Activated T-helper 17 cell treated with anti-CD3 and anti-CD28 coated beads, Interleukin-2, amount 50 U/mL, for 72 hours (primary cell): Measurements from ENCODE around the gene YAP1. TPM values are rescaled to one million over a fixed set of nuclear protein-coding genes. Genes with fewer than 3 reads are reported as not detected.

Experiments used
- ATAC-seq: fragments of 150-1000 bp; cut with Tn5 transposase; replicated peaks from 2 replicates; pipeline ENCODE4 v1.10.0; 2021; ENCODE audit warnings: mild to moderate bottlenecking, moderate library complexity
- H3K27ac Mint-ChIP-seq: one replicate; pipeline ENCODE4 v1.8.0; 2022; ENCODE audit warnings: mixed read lengths
- H3K27me3 Mint-ChIP-seq: one replicate; pipeline ENCODE4 v1.8.0; 2022; ENCODE audit warnings: mixed read lengths
- H3K36me3 Mint-ChIP-seq: one replicate; pipeline ENCODE4 v1.8.0; 2022; ENCODE audit warnings: low read depth, mild to moderate bottlenecking, mixed read lengths
- H3K4me1 Mint-ChIP-seq: one replicate; pipeline ENCODE4 v1.8.0; 2022; ENCODE audit warnings: mixed read lengths
- H3K4me3 Mint-ChIP-seq: one replicate; pipeline ENCODE4 v1.8.0; 2022; ENCODE audit warnings: mild to moderate bottlenecking, mixed read lengths
- H3K9me3 Mint-ChIP-seq: one replicate; pipeline ENCODE4 v1.8.0; 2022; ENCODE audit warnings: mixed read lengths
- total RNA-seq, 2 donors: library from RNA; stranded (reverse); gene quantifications; one replicate each; pipeline ENCODE4 v1.2.3, GENCODE V29; 2022

YAP1 gene
- total RNA-seq, 2 donors from 2014 or later = 0.30 to 0.98 TPM

- H3K4me1 Mint-ChIP-seq = no peaks in the 10 kb centered on the region
- H3K27me3 Mint-ChIP-seq = peaks cover 13% of the 10 kb centered on the region
- no peaks in the 10 kb centered on the region for H3K9me3 Mint-ChIP-seq
- no peak for ATAC-seq
- H3K36me3 Mint-ChIP-seq = no peaks in the 10 kb centered on the region
- H3K4me3 Mint-ChIP-seq = no peak overlapping the region
- H3K27ac Mint-ChIP-seq = no peak overlapping the region
Measured at GRCh38 chr11:102138670-102139069, 28.4 kb downstream of the YAP1 start.

DNA sequence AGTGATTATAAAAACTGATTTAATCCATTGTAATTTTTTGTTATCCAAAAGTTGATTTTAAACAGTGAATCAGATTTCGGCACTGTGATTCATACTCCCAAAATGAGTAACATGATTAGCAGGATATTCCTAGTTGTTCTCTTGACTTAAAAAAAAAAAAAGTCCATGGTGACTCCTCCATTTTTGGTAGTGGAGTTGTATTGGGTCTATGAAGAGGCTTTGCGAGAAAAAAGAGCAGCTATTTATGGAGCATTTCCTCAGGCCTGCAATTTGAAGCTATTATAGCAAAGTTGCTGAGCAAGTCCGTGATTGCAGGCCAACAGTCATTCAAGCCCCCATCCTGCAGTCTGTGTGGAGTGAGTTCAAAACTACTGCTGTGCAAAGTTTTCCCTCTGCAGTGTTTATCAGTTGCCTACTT, 28.8 kb downstream of the YAP1 start:
- no peak for ATAC-seq
- Mint-ChIP-seq H3K36me3 (no peaks in the 10 kb centered on the region), H3K4me3 (no peak overlapping the region), H3K27me3 (peaks cover 10% of the 10 kb centered on the region), H3K27ac (no peak overlapping the region), H3K4me1 (no peaks in the 10 kb centered on the region), H3K9me3 (no peaks in the 10 kb centered on the region)

- H3K4me1 Mint-ChIP-seq = no peaks in the 10 kb centered on the region
- H3K9me3 Mint-ChIP-seq = no peaks in the 10 kb centered on the region
- H3K27me3 Mint-ChIP-seq = peaks cover 16% of the 10 kb centered on the region
- H3K36me3 Mint-ChIP-seq = no peaks in the 10 kb centered on the region
- H3K4me3 Mint-ChIP-seq = no peak overlapping the region
- H3K27ac Mint-ChIP-seq = no peak overlapping the region
- no peak for ATAC-seq
Measured at GRCh38 chr11:102142333-102142732, 32.1 kb downstream of the YAP1 start.

DNA sequence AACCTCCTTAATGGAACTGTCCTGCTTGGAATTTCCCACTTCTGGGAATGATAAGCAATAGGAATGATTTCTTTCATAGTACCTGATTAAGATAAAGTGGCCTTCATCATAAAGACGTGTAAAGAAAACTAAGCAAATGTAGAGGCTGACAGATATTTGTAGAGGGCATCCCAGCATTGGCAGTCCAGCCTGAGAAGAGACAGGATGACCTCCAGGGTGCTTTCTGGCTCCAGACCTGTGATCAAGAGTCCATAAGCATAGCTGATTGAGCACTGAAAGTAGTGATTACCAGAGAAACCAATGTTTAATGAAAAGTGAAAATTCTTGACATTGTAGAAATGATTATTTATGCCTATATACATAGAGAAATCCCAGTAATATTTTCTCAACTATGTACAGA, 33.6 kb downstream of the YAP1 start:
- H3K27me3 Mint-ChIP-seq = peaks cover 15% of the 10 kb centered on the region
- no peaks in the 10 kb centered on the region for H3K4me1 Mint-ChIP-seq
- no peaks in the 10 kb centered on the region for H3K36me3 Mint-ChIP-seq
- H3K9me3 Mint-ChIP-seq = no peaks in the 10 kb centered on the region
- no peak overlapping the region for H3K27ac Mint-ChIP-seq
- no peak overlapping the region for H3K4me3 Mint-ChIP-seq
- ATAC-seq = no peak

DNA sequence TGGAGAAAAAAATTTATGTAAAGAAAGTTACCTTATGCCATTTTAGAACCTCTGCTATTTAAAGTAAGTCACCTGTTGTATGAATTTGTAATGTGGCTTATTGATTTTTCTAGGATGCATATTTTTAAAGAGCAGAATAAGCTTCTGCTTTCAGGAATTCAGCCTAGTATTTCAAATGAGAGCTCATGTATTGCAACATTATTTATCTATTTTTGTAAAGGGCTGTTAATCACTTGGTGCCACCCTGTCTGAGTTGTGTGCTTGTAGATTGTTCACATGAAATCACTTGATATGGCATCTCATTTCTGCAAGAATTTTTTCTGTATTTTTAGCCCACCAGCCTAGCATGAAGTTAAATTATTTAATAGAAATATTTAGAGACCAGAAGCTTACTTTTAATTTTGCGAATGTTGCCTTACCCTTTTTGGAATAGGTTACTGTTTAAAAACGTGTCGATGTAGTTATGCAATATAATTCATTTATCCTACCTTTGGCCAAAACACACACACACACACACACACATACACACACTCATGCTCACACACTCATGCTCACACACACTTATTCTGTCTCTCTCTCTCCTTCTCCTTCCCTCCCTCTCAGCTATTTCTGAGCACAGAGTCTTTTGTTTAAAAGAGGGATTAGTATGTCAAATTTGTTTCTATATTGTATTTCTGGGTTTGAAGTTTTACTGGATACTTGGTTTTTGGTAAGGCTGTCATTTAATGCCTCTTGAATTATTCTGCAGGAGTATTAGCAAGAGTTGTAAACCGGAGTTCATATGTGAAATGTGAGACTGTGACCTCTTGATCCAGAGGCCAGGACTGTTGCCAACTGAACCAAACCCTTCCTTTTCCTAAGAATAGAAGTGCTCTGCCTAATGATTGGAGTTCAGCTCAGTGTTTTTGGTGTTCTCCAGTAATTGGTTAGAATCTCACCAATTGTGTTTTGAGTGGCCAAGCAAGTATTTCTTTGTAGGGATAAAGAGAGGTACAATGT, 34.4 kb downstream of the YAP1 start:
- no peak overlapping the region for H3K4me3 Mint-ChIP-seq
- H3K27ac Mint-ChIP-seq = no peak overlapping the region
- peaks cover 20% of the 10 kb centered on the region for H3K27me3 Mint-ChIP-seq
- no peaks in the 10 kb centered on the region for H3K9me3 Mint-ChIP-seq
- no peak for ATAC-seq
- no peaks in the 10 kb centered on the region for H3K4me1 Mint-ChIP-seq
- no peaks in the 10 kb centered on the region for H3K36me3 Mint-ChIP-seq

DNA sequence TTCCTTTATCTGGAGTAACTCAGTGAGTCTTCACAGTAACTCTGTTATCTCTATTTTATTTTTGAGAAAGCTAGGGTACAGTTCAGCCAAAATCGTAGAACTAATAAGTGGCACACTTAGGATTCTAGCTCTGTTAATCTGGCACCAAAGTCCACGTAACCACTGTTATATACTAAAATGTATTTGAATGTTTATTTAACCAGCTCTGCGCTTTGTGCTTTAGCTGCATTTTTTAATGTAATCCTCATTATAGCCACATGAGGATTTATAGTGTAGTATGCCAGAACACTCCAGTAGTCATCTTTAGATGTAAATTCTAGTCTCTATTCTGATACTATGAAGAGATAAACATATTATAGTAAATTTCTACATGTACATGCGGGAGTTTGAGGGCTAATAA, 36.8 kb downstream of the YAP1 start:
- Mint-ChIP-seq H3K27me3 (peaks cover 30% of the 10 kb centered on the region), H3K4me1 (no peaks in the 10 kb centered on the region), H3K36me3 (no peaks in the 10 kb centered on the region), H3K4me3 (no peak overlapping the region), H3K9me3 (no peaks in the 10 kb centered on the region), H3K27ac (no peak overlapping the region)
- ATAC-seq = no peak

GRCh38 chr11:102147632-102148031, 37.4 kb downstream of the YAP1 start:
- Mint-ChIP-seq H3K27me3 (peaks cover 31% of the 10 kb centered on the region), H3K4me1 (no peaks in the 10 kb centered on the region), H3K36me3 (no peaks in the 10 kb centered on the region), H3K9me3 (no peaks in the 10 kb centered on the region), H3K4me3 (no peak overlapping the region), H3K27ac (no peak overlapping the region)
- no peak for ATAC-seq

DNA sequence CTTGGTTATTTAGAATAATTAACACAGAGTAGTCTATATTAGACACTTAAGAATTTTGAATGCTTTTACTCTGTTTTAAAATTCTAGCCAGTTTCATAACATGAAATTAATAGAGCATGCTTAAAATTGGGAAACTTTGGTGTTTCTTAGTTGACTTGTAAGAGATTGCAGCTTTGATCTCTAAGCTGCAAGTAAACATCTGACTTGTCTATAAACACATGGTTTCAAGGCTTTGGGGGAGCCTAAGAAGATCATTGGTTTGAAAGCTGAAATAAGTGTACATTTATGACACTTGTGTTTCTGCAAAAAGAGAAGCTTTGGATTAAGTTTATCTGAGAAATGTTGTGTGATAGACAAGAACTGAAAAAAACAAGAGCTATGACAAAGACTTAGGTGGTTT, 37.8 kb downstream of the YAP1 start:
- ATAC-seq = no peak
- Mint-ChIP-seq H3K27me3 (peaks cover 33% of the 10 kb centered on the region), H3K9me3 (no peaks in the 10 kb centered on the region), H3K4me3 (no peak overlapping the region), H3K36me3 (no peaks in the 10 kb centered on the region), H3K27ac (no peak overlapping the region), H3K4me1 (no peaks in the 10 kb centered on the region)

GRCh38 chr11:102151784-102152525, 41.7 kb downstream of the YAP1 start:
- ATAC-seq = no peak
- Mint-ChIP-seq H3K27me3 (peaks cover 31% of the 10 kb centered on the region), H3K9me3 (no peaks in the 10 kb centered on the region), H3K4me3 (no peak overlapping the region), H3K4me1 (no peaks in the 10 kb centered on the region), H3K27ac (no peak overlapping the region), H3K36me3 (no peaks in the 10 kb centered on the region)

DNA sequence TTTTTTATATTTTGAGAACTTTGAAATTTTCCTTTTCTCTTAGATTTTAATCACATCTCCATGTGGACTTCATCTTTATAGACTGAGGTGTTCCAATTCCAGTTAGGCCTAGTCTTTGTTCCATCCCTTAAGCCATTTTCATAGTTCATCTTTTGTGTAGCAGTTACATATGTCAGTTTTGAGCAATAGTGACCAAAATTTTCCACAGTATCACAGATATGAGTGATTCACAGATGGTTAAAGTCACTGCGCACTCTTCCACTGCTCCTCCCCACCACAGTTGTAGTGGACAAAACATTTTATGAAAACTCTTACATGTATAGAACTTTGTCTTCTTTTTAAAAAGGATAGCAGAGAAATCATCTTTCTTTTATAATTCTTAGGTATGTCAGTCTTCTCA, 42.8 kb downstream of the YAP1 start:
- Mint-ChIP-seq H3K36me3 (no peaks in the 10 kb centered on the region), H3K4me1 (no peaks in the 10 kb centered on the region), H3K27ac (no peak overlapping the region), H3K27me3 (peaks cover 25% of the 10 kb centered on the region), H3K9me3 (no peaks in the 10 kb centered on the region), H3K4me3 (no peak overlapping the region)
- no peak for ATAC-seq

DNA sequence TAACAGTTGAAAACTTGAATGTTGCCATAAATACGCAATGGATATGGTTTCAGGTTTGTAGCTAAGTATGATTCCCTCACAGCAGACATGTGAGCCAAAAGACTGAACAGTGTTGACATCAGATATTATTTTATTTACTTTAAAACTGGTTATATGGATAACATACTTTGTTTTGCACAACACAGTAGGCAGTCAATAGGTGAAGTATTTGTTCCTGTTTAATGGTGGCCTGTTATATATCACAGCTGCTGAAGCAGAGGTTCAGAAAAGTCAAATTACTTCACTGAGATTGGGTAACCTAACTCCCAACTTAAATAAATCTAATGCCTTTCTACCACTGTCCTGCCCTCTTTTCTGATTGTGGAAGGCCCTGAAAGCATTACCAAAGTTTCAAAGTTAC, 44.6 kb downstream of the YAP1 start:
- H3K4me1 Mint-ChIP-seq = no peaks in the 10 kb centered on the region
- peaks cover 20% of the 10 kb centered on the region for H3K27me3 Mint-ChIP-seq
- no peaks in the 10 kb centered on the region for H3K36me3 Mint-ChIP-seq

DNA sequence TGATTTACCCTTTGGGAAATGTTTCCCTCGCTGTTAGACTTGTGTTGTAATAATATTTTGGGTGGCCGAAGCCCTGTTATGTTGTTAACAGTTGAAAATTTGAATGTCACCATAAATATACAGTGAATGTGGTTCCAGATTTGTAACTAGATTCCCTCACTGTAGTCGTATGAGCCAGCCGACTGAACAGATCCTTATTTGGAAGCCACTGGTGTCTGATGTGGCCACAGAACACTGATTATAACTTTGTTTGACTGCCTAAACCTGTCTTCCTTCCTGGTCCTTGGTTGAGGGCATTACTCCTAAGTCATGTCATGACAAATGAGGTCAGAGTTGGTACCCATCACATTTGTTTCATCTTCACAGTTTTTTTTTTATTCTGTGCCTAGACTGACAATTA, 45.4 kb downstream of the YAP1 start:
- H3K9me3 Mint-ChIP-seq = no peaks in the 10 kb centered on the region
- peaks cover 17% of the 10 kb centered on the region for H3K27me3 Mint-ChIP-seq
- H3K27ac Mint-ChIP-seq = no peak overlapping the region
- no peaks in the 10 kb centered on the region for H3K4me1 Mint-ChIP-seq
- ATAC-seq = no peak
- no peak overlapping the region for H3K4me3 Mint-ChIP-seq
- no peaks in the 10 kb centered on the region for H3K36me3 Mint-ChIP-seq

More for the DNA sequence above, 44.6 kb downstream of the YAP1 start:
- H3K4me3 Mint-ChIP-seq = no peak overlapping the region
- ATAC-seq = no peak
- H3K27ac Mint-ChIP-seq = no peak overlapping the region
- H3K9me3 Mint-ChIP-seq = no peaks in the 10 kb centered on the region

GRCh38 chr11:102157219-102157618, 47.0 kb downstream of the YAP1 start:
- no peak for ATAC-seq
- peaks cover 6% of the 10 kb centered on the region for H3K27me3 Mint-ChIP-seq
- no peaks in the 10 kb centered on the region for H3K4me1 Mint-ChIP-seq
- H3K36me3 Mint-ChIP-seq = no peaks in the 10 kb centered on the region
- H3K4me3 Mint-ChIP-seq = no peak overlapping the region
- H3K9me3 Mint-ChIP-seq = no peaks in the 10 kb centered on the region
- H3K27ac Mint-ChIP-seq = no peak overlapping the region

- Mint-ChIP-seq H3K4me3 (no peak overlapping the region), H3K36me3 (no peaks in the 10 kb centered on the region), H3K4me1 (no peaks in the 10 kb centered on the region), H3K9me3 (no peaks in the 10 kb centered on the region), H3K27ac (no peak overlapping the region), H3K27me3 (peaks cover 2% of the 10 kb centered on the region)
- ATAC-seq = no peak
Measured at GRCh38 chr11:102158164-102158735, 48.0 kb downstream of the YAP1 start.

- no peaks in the 10 kb centered on the region for H3K9me3 Mint-ChIP-seq
- H3K27me3 Mint-ChIP-seq = peaks cover 14% of the 10 kb centered on the region
- H3K27ac Mint-ChIP-seq = no peak overlapping the region
- H3K36me3 Mint-ChIP-seq = no peaks in the 10 kb centered on the region
- no peak for ATAC-seq
- no peak overlapping the region for H3K4me3 Mint-ChIP-seq
- no peaks in the 10 kb centered on the region for H3K4me1 Mint-ChIP-seq
Measured at GRCh38 chr11:102163368-102163767, 53.1 kb downstream of the YAP1 start.
